GM19372 (cell line): ENCODE results near the gene RANBP1.

Experiments used
- ATAC-seq: cut with Tn5 transposase; IDR thresholded peaks from one replicate; pipeline ENCODE4 v1.9.1; 2021; ENCODE audit warnings: mild to moderate bottlenecking, low read depth, moderate library complexity; ENCODE audit not compliant: unreplicated experiment

RANBP1 gene

GRCh38 chr22:20106849-20107237, 9.1 kb upstream of the RANBP1 start:
- no peak for ATAC-seq

GRCh38 chr22:20107471-20107901, 8.4 kb upstream of the RANBP1 start:
- no peak for ATAC-seq

- no peak for ATAC-seq
Observed at GRCh38 chr22:20107951-20108756, 7.8 kb upstream of the RANBP1 start.

- ATAC-seq: no peak
Observed at GRCh38 chr22:20108757-20109230, 7.1 kb upstream of the RANBP1 start.

- no peak for ATAC-seq
Observed at GRCh38 chr22:20109411-20110358, 6.2 kb upstream of the RANBP1 start.

GRCh38 chr22:20110359-20110985, 5.4 kb upstream of the RANBP1 start:
- no peak for ATAC-seq

- ATAC-seq: no peak
Observed at GRCh38 chr22:20111045-20111688, 4.7 kb upstream of the RANBP1 start.

- no peak for ATAC-seq
Observed at GRCh38 chr22:20111689-20112622, 3.9 kb upstream of the RANBP1 start.

GRCh38 chr22:20112623-20113511, 3.0 kb upstream of the RANBP1 start:
- ATAC-seq: no peak

GRCh38 chr22:20113551-20114310, 2.2 kb upstream of the RANBP1 start:
- ATAC-seq: no peak

- no peak for ATAC-seq
Observed at GRCh38 chr22:20114506-20115475, 1.1 kb upstream of the RANBP1 start.

GRCh38 chr22:20116376-20116950, 559 bp downstream of the RANBP1 start:
- ATAC-seq: no peak

GRCh38 chr22:20116951-20117632, 1.2 kb downstream of the RANBP1 start, which contains the start of gene TRMT2A:
TRMT2A (minus strand) TSS chr22:20117226; CDS start chr22:20116906, 320 bp downstream.
- peak; percentile 82 for ATAC-seq

GRCh38 chr22:20117633-20118299, 1.9 kb downstream of the RANBP1 start:
- peak; percentile 17 for ATAC-seq
